ENCODE results near the gene PUS1. TPM values are rescaled to one million over a fixed set of nuclear protein-coding genes. Genes with fewer than 3 reads are reported as not detected.

The PUS1 gene
- total RNA-seq, 4 donors from 2014 or later, result 10.4 to 29.0 (median 12.2) TPM

DNA sequence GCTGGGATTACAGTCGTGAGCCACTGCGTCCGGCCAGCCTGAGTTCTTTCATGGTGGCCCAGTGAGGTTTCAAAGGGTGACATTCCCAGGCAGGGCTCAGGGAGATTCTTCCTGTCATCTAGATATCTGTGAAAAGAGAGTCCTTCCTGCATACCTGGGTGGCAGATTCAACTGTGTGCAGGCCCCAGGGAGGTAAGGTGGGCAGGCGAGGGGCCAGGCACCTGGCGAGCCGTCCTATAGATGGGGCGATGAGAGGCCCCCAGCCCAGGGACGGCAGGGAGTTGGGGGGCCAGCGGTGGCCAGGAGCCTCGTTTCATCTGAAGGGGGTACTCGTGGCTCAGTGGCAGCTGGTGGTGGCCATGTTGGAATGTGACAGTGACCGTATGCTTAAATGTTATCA is 13.6 kb downstream of the PUS1 start:
- TF ChIP-seq, protein P1, sequence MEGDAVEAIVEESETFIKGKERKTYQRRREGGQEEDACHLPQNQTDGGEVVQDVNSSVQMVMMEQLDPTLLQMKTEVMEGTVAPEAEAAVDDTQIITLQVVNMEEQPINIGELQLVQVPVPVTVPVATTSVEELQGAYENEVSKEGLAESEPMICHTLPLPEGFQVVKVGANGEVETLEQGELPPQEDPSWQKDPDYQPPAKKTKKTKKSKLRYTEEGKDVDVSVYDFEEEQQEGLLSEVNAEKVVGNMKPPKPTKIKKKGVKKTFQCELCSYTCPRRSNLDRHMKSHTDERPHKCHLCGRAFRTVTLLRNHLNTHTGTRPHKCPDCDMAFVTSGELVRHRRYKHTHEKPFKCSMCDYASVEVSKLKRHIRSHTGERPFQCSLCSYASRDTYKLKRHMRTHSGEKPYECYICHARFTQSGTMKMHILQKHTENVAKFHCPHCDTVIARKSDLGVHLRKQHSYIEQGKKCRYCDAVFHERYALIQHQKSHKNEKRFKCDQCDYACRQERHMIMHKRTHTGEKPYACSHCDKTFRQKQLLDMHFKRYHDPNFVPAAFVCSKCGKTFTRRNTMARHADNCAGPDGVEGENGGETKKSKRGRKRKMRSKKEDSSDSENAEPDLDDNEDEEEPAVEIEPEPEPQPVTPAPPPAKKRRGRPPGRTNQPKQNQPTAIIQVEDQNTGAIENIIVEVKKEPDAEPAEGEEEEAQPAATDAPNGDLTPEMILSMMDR (IDR thresholded peaks at IDR 0.05 in 4 of 5, conservative IDR thresholded peaks at IDR 0.05 in 1 of 5), result no peak
- TF ChIP-seq POLR2A (IDR thresholded peaks at IDR 0.05), result no peak
- no peak overlapping the region for H3K4me3 ChIP-seq
- ATAC-seq (no peak), DNase-seq (no peak)
- no peaks in the 10 kb centered on the region for H3K9me3 ChIP-seq
- no peak overlapping the region for H3K27ac ChIP-seq
- in situ Hi-C loops (cut with MboI; ENCODE audit: low sequenced_read_pairs in 4 of 4) (loop anchor here in 1 of 4 donors (10.0 kb wide), 1 partner anchor 48 kb away; the partner anchor contains the start of gene ULK1), intact Hi-C loops (cut with DNase I; ENCODE audit: low total_unique reads) (no loop called here)
- H3K27me3 ChIP-seq, result no peaks in the 10 kb centered on the region
- no peaks in the 10 kb centered on the region for H3K4me1 ChIP-seq
- H3K36me3 ChIP-seq, result peaks cover 0 to 45% of the 10 kb centered on the region in 2 donors

DNA sequence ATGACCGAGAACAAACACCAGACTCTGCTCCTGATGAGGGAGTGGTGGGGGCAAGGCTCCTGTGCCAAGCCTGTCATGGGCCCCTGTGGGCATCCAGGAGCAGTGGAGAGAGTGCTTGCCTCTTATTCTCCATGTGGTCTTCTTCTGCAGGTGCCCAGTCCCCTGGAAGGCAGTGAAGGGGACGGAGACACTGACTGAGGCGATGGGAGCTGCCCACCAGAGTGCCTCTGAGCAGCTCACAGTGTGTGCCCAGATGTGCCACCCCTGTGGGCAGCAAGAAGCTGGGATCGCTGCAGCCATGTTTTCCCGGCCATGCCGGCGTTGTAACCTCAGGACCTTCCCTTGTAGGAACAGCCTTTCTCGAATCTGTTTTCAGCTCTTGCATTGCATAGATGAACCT is 14.3 kb downstream of the PUS1 start:
- ATAC-seq (no peak), DNase-seq (no peak)
- no peaks in the 10 kb centered on the region for H3K4me1 ChIP-seq
- peaks cover 0 to 45% of the 10 kb centered on the region in 2 donors for H3K36me3 ChIP-seq
- intact Hi-C loops (cut with DNase I; ENCODE audit: low total_unique reads) (no loop called here), in situ Hi-C loops (cut with MboI; ENCODE audit: low sequenced_read_pairs in 4 of 4) (loop anchor here in 1 of 4 donors (10.0 kb wide), 1 partner anchor 49 kb away; the partner anchor contains the start of gene ULK1)
- no peaks in the 10 kb centered on the region for H3K9me3 ChIP-seq
- no peaks in the 10 kb centered on the region for H3K27me3 ChIP-seq
- no peak overlapping the region for H3K27ac ChIP-seq
- TF ChIP-seq, protein P1 (IDR thresholded peaks at IDR 0.05 in 4 of 5, conservative IDR thresholded peaks at IDR 0.05 in 1 of 5), result no peak
- no peak for TF ChIP-seq POLR2A (IDR thresholded peaks at IDR 0.05)
- H3K4me3 ChIP-seq, result no peak overlapping the region

DNA sequence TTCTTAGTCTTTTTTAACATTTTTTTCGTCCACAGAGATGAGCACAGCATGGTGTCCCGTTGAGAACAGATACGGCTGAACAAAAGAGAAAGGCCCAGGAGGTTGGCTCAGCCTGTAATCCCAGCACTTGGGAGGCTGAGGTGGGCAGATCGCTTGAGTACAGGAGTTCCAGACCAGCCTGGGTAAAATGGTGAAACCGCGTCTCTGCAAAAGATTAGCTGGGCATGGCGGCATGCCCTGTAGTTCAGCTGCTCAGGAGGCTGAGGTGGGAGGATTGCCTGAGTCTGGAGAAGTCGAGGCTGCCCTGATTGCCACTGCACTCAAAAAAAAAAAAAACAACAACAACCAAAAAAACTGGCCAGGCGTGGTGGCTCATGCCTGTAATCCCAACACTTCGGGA is 14.8 kb downstream of the PUS1 start:
- intact Hi-C loops (cut with DNase I; ENCODE audit: low total_unique reads), result no loop called here
- H3K4me3 ChIP-seq, result no peak overlapping the region
- ATAC-seq (no peak), DNase-seq (no peak)
- in situ Hi-C loops (cut with MboI; ENCODE audit: low sequenced_read_pairs in 4 of 4), result loop anchor here in 1 of 4 donors (10.0 kb wide), 1 partner anchor 49 kb away; the partner anchor contains the start of gene ULK1
- H3K9me3 ChIP-seq, result no peaks in the 10 kb centered on the region
- no peaks in the 10 kb centered on the region for H3K4me1 ChIP-seq
- H3K27ac ChIP-seq, result no peak overlapping the region
- TF ChIP-seq, protein P1 (IDR thresholded peaks at IDR 0.05 in 4 of 5, conservative IDR thresholded peaks at IDR 0.05 in 1 of 5), result no peak
- TF ChIP-seq POLR2A (IDR thresholded peaks at IDR 0.05), result no peak
- H3K36me3 ChIP-seq, result peaks cover 0 to 45% of the 10 kb centered on the region in 2 donors
- no peaks in the 10 kb centered on the region for H3K27me3 ChIP-seq

DNA sequence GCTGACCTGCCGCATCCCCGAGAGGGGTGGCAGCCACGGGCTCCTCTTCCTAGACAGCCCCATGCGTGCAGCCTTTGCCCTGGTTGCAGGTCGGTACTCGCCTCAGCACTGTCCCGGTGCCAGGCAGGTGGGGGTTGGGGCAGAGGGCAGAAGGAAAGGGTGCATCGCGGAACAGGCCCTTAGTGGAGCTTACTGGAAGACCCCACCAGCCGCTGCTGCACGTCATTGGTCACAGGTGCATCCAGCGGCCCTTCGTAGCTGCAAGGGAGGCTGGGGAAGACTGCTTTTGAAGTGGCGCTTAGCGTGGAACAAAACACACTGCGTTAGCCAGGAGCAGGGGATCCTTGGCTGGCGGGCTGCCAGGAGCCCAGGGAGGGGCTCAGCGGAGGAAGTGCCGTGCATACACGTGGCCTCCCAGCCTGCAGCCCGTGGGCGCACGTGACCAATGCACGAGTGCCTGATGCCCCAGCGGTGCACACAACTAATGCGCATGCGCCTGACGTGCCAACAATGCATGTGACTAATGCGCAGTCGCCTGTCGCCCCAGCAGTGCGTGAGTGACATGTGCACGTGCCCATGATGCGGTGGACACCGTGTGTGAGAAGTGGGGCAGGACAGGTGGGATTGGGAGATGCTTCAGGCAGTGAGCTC is 15.7 kb downstream of the PUS1 start:
- TF ChIP-seq POLR2A (IDR thresholded peaks at IDR 0.05), result no peak
- TF ChIP-seq, protein P1 (IDR thresholded peaks at IDR 0.05 in 4 of 5, conservative IDR thresholded peaks at IDR 0.05 in 1 of 5), result no peak
- H3K27me3 ChIP-seq, result no peaks in the 10 kb centered on the region
- in situ Hi-C loops (cut with MboI; ENCODE audit: low sequenced_read_pairs in 4 of 4), result loop anchor here in 1 of 4 donors (10.0 kb wide), 1 partner anchor 50 kb away; the partner anchor contains the start of gene ULK1
- no peak for DNase-seq
- ATAC-seq, result no peak
- H3K36me3 ChIP-seq, result peaks cover 0 to 39% of the 10 kb centered on the region in 2 donors
- no peaks in the 10 kb centered on the region for H3K9me3 ChIP-seq
- H3K27ac ChIP-seq, result no peak overlapping the region
- intact Hi-C loops (cut with DNase I; ENCODE audit: low total_unique reads), result loop anchor here (5.0 kb wide), 1 partner anchor 112 kb away; no protein-coding TSS in a partner anchor
- peaks cover 0 to 4% of the 10 kb centered on the region in 2 donors for H3K4me1 ChIP-seq
- H3K4me3 ChIP-seq, result no peak overlapping the region

All from gastrocnemius medialis (tissue), 4 donors.